ENCODE data around the gene GATAD2B. TPM values are rescaled to one million over a fixed set of nuclear protein-coding genes. Genes with fewer than 3 reads are reported as not detected.

GATAD2B gene
- total RNA-seq, 1 donor from 2014 or later: 47.0 TPM

GRCh38 chr1:153800516-153800915 is 122.3 kb downstream of the GATAD2B start:
- H3K27me3 Mint-ChIP-seq (ENCODE audit: low read depth): no peaks in the 10 kb centered on the region
- H3K4me3 Mint-ChIP-seq (ENCODE audit: unreplicated experiment): no peak overlapping the region
- H3K36me3 Mint-ChIP-seq (ENCODE audit: low read depth): peaks cover 2% of the 10 kb centered on the region
- no peak for TF ChIP-seq CTCF (IDR thresholded peaks at IDR 0.05)
- no peak for DNase-seq (ENCODE audit: low spot score)
- H3K4me1 Mint-ChIP-seq (ENCODE audit: low read depth): peaks cover 5% of the 10 kb centered on the region
- H3K27ac Mint-ChIP-seq (ENCODE audit: unreplicated experiment): no peak overlapping the region
- H3K9me3 Mint-ChIP-seq (ENCODE audit: low read depth): no peaks in the 10 kb centered on the region

- no peaks in the 10 kb centered on the region for H3K4me1 Mint-ChIP-seq (ENCODE audit: low read depth)
- DNase-seq (ENCODE audit: low spot score): no peak
- no peaks in the 10 kb centered on the region for H3K27me3 Mint-ChIP-seq (ENCODE audit: low read depth)
- no peak overlapping the region for H3K4me3 Mint-ChIP-seq (ENCODE audit: unreplicated experiment)
- H3K27ac Mint-ChIP-seq (ENCODE audit: unreplicated experiment): no peak overlapping the region
- no peak for TF ChIP-seq CTCF (IDR thresholded peaks at IDR 0.05)
- H3K9me3 Mint-ChIP-seq (ENCODE audit: low read depth): no peaks in the 10 kb centered on the region
- H3K36me3 Mint-ChIP-seq (ENCODE audit: low read depth): peaks cover 2% of the 10 kb centered on the region
Measured at GRCh38 chr1:153799566-153800465, 123.0 kb downstream of the GATAD2B start.

GRCh38 chr1:153799016-153799415 is 123.8 kb downstream of the GATAD2B start:
- no peaks in the 10 kb centered on the region for H3K27me3 Mint-ChIP-seq (ENCODE audit: low read depth)

GRCh38 chr1:153798468-153798780 is 124.3 kb downstream of the GATAD2B start:
- no peaks in the 10 kb centered on the region for H3K36me3 Mint-ChIP-seq (ENCODE audit: low read depth)
- no peak for DNase-seq (ENCODE audit: low spot score)
- TF ChIP-seq CTCF (IDR thresholded peaks at IDR 0.05): no peak
- no peaks in the 10 kb centered on the region for H3K27me3 Mint-ChIP-seq (ENCODE audit: low read depth)
- no peaks in the 10 kb centered on the region for H3K4me1 Mint-ChIP-seq (ENCODE audit: low read depth)
- no peak overlapping the region for H3K4me3 Mint-ChIP-seq (ENCODE audit: unreplicated experiment)
- no peak overlapping the region for H3K27ac Mint-ChIP-seq (ENCODE audit: unreplicated experiment)
- no peaks in the 10 kb centered on the region for H3K9me3 Mint-ChIP-seq (ENCODE audit: low read depth)

More at GRCh38 chr1:153799016-153799415, 123.8 kb downstream of the GATAD2B start:
- no peak for DNase-seq (ENCODE audit: low spot score)
- Mint-ChIP-seq H3K4me1 (ENCODE audit: low read depth) (no peaks in the 10 kb centered on the region), H3K9me3 (ENCODE audit: low read depth) (no peaks in the 10 kb centered on the region), H3K36me3 (ENCODE audit: low read depth) (peaks cover 2% of the 10 kb centered on the region), H3K4me3 (ENCODE audit: unreplicated experiment) (no peak overlapping the region), H3K27ac (ENCODE audit: unreplicated experiment) (no peak overlapping the region)
- TF ChIP-seq CTCF (IDR thresholded peaks at IDR 0.05): no peak

GRCh38 chr1:153796786-153797659 is 125.7 kb downstream of the GATAD2B start:
- Mint-ChIP-seq H3K4me3 (ENCODE audit: unreplicated experiment) (no peak overlapping the region), H3K9me3 (ENCODE audit: low read depth) (no peaks in the 10 kb centered on the region), H3K36me3 (ENCODE audit: low read depth) (no peaks in the 10 kb centered on the region), H3K27ac (ENCODE audit: unreplicated experiment) (no peak overlapping the region), H3K4me1 (ENCODE audit: low read depth) (peaks cover under 1% of the 10 kb centered on the region), H3K27me3 (ENCODE audit: low read depth) (no peaks in the 10 kb centered on the region)
- peak; percentile 89 for TF ChIP-seq CTCF (IDR thresholded peaks at IDR 0.05)
- peak; percentile 12 for DNase-seq (ENCODE audit: low spot score)
